ENCODE results near the gene CERS1.

DNA sequence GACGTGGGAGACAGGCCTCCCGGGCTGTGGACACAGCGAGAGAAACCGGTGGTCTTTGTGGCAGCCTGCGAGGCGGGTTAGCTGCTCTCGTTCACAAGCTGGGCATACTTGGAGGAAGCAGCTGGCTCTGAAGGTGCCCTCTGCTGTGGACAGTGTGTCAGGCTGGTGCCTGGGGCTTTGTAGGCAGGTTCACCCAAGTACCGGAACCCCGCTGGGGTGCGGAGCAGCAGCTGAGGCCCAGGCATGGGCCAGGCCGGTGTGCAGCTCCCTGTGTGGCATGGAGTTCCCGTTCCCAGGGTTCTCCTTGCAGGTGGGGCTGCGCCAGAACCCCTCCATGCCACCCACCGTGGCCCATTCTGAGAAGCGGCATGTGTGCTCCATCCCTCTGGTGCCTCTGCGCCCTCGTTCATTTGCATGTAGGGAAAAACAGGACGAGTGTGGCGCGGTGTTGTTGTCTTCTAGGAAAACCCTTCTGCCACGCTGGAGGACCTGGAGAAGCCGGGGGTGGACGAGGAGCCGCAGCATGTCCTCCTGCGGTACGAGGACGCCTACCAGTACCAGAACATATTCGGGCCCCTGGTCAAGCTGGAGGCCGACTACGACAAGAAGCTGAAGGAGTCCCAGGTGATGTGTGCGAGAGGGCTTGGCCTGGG is 44.2 kb downstream of the CERS1 start:
- TF ChIP-seq, protein P1, sequence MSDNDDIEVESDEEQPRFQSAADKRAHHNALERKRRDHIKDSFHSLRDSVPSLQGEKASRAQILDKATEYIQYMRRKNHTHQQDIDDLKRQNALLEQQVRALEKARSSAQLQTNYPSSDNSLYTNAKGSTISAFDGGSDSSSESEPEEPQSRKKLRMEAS (IDR thresholded peaks at IDR 0.05) = no peak
- TF ChIP-seq POLR2A (IDR thresholded peaks at IDR 0.05; ENCODE audit: low read length) (no peak), JUNB (IDR thresholded peaks at IDR 0.05) (no peak), ZFP36 (IDR thresholded peaks at IDR 0.05; ENCODE audit: borderline replicate concordance, partially characterized antibody) (no peak), EP300 (IDR thresholded peaks at IDR 0.05) (no peak), RNF2 (IDR thresholded peaks at IDR 0.05; ENCODE audit: borderline replicate concordance, low read depth) (no peak), SMC3 (IDR thresholded peaks at IDR 0.05) (no peak), RFX5 (IDR thresholded peaks at IDR 0.05) (no peak), RAD21 (conservative IDR thresholded peaks at IDR 0.05 in 1 of 2, IDR thresholded peaks at IDR 0.05 in 1 of 2) (no peak), RARB (CRISPR knock-in tag; IDR thresholded peaks at IDR 0.05) (no peak)
- TF ChIP-seq, protein P2, sequence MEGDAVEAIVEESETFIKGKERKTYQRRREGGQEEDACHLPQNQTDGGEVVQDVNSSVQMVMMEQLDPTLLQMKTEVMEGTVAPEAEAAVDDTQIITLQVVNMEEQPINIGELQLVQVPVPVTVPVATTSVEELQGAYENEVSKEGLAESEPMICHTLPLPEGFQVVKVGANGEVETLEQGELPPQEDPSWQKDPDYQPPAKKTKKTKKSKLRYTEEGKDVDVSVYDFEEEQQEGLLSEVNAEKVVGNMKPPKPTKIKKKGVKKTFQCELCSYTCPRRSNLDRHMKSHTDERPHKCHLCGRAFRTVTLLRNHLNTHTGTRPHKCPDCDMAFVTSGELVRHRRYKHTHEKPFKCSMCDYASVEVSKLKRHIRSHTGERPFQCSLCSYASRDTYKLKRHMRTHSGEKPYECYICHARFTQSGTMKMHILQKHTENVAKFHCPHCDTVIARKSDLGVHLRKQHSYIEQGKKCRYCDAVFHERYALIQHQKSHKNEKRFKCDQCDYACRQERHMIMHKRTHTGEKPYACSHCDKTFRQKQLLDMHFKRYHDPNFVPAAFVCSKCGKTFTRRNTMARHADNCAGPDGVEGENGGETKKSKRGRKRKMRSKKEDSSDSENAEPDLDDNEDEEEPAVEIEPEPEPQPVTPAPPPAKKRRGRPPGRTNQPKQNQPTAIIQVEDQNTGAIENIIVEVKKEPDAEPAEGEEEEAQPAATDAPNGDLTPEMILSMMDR (IDR thresholded peaks at IDR 0.05) = no peak
- TF ChIP-seq, protein P3, sequence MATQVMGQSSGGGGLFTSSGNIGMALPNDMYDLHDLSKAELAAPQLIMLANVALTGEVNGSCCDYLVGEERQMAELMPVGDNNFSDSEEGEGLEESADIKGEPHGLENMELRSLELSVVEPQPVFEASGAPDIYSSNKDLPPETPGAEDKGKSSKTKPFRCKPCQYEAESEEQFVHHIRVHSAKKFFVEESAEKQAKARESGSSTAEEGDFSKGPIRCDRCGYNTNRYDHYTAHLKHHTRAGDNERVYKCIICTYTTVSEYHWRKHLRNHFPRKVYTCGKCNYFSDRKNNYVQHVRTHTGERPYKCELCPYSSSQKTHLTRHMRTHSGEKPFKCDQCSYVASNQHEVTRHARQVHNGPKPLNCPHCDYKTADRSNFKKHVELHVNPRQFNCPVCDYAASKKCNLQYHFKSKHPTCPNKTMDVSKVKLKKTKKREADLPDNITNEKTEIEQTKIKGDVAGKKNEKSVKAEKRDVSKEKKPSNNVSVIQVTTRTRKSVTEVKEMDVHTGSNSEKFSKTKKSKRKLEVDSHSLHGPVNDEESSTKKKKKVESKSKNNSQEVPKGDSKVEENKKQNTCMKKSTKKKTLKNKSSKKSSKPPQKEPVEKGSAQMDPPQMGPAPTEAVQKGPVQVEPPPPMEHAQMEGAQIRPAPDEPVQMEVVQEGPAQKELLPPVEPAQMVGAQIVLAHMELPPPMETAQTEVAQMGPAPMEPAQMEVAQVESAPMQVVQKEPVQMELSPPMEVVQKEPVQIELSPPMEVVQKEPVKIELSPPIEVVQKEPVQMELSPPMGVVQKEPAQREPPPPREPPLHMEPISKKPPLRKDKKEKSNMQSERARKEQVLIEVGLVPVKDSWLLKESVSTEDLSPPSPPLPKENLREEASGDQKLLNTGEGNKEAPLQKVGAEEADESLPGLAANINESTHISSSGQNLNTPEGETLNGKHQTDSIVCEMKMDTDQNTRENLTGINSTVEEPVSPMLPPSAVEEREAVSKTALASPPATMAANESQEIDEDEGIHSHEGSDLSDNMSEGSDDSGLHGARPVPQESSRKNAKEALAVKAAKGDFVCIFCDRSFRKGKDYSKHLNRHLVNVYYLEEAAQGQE (IDR thresholded peaks at IDR 0.05) = no peak
